GM20431 (cell line): ENCODE results near the gene PRPH.
"Not testable (repeated sequence)": the region's sequence is repeated elsewhere in the genome, so short reads cannot be mapped to it uniquely, and the experiment has no call there.

Experiments
- in situ Hi-C: fragments of 300-500 bp; cut with MseI, MboI; formaldehyde crosslinking; loops from one replicate; pipeline ENCODE4 v1.15.0; 2020; ENCODE audit warnings: low sequenced_read_pairs; ENCODE audit not compliant: unreplicated experiment

The PRPH gene

DNA sequence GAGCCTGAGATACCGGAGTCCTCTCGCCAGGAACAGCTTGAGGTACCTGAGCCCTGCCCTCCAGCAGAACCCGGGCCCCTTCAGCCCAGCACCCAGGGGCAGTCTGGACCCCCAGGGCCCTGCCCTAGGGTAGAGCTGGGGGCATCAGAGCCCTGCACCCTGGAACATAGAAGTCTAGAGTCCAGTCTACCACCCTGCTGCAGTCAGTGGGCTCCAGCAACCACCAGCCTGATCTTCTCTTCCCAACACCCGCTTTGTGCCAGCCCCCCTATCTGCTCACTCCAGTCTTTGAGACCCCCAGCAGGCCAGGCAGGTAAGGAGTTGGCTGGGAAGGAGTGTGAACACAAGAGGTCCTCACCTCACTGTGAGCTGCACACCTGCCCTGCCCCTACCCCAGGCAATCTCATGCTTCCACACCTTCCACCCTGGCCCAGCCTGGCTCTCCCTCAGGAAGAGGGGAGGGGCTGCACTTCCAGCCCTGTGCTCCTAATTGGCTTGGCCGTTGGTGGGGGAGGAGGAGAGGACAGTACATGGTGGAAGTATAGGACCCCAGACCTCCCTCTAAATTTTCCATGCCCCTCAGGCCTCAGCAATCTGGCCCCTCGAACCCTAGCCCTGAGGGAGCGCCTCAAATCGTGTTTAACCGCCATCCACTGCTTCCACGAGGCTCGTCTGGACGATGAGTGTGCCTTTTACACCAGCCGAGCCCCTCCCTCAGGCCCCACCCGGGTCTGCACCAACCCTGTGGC is 35.9 kb downstream of the PRPH start:
- in situ Hi-C loops: no loop called here

DNA sequence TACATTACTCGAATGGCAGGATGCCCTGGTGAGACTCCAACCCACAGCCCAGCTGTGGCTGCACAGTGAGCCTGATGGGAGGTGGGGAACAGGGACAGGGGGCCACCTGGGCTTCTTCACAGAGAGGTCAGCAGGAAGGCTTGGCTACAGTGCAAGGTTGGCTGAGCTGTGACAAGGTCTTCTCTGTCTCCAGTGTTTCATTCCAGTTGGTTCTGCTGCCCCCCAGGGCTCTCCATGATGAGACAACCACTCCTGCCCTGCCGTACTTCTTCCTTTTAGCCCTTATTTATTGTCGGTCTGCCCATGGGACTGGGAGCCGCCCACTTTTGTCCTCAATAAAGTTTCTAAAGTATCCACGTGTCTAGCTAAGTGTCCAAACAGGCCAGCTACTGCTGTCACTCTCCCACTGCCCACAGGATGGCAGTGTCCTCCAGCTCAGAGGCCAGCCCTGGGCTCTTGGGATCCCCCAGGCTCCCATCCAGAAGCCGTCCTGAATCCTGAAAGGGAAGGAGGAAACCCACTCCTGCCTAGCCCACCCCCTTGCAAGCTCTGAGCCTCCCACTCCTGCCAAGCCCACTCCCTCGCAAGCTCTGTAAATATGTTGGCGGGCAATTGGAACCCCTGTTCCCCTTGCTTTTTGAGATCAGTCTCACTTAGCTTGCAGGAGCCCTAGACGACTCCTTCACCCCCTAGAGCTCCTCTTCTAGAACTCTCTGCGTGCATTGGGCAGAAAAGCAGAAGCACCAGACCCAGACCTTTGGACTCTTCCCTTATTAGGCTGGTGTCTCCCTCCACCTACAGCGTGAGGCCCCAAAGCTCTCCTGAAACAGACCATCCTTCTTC is 36.7 kb downstream of the PRPH start:
- in situ Hi-C loops: no loop called here

DNA sequence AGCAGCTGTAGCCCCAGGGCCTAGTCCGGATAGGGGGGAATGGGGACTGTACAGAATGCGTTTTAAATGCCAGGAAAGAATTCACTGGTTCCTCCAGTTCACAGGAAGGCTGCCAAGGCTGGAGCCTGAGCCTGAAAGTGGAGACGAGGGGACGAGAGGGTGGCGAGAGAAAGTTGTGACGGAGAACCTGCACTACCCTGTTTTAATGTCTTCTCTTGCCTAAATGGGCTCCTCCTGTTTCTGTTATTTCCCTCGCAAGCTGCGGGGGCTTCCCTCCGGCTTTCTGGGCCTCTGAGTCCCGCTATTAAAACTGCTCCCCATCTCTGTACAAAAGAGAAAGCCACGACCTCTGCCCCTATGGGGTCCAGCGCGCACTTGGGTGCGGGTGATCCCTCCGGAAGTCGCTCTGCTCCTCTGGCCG is 37.5 kb downstream of the PRPH start:
- in situ Hi-C loops: no loop called here

DNA sequence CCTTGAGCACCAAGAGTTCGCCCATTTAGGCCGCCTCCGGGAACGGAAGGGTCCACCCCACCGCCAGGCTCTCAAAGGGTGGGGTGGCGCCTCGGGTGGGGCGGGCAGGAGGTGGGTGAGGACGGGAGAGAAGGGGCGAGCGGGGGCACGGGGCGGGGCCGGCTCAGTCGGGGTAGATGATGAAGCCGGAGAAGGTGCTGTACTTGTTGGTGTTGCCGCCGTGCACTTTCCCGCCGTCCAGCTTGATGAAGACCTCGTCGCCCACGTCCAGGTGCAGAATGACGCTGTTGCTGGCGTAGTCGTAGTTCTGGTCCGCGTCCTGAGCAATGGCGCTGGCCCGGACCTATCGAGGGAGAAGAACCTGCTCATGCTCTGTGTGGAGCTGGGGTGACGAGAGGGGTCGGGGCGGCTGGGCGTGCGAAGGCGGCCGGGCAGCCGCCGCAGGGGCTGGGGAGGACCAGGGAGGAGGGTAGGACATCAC is 38.0 kb downstream of the PRPH start:
- in situ Hi-C loops: no loop called here

DNA sequence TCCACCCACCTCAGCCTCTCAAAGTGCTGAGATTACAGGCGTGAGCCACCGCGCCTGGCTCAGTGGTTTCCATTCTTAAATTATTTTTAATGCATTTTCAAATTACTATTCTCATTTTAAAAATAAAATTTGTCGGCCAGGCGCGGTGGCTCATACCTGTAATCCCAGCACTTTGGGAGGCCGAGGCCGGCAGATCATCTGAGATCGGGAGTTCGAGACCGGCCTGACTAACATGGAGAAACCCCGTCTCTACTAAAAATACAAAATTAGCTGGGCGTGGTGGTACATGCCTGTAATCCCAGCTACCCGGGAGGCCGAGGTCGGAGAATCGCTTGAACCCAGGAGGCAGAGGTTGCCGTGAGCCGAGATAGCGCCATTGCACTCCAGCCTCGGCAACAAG is 38.8 kb downstream of the PRPH start:
- in situ Hi-C loops: not testable (repeated sequence)

DNA sequence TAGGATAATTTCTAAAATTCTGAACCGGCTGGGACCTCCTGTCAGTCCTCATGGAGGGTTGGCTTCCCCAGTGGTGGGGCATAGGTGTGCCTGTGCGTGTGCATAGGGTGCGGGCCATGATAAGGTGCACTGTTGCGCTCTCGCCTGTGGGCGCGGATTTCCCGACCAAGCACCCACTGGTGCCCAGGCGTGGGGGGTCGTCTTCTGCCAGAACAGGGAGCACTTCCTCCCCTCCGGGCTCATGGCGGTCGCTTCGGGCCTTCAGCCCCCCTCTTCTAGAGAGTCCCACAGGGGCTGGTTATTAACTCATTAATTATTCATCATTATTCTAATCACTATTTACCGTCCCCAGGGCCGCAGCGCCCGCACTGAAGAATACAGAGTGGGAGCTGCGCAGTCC is 39.3 kb downstream of the PRPH start:
- in situ Hi-C loops: no loop called here

DNA sequence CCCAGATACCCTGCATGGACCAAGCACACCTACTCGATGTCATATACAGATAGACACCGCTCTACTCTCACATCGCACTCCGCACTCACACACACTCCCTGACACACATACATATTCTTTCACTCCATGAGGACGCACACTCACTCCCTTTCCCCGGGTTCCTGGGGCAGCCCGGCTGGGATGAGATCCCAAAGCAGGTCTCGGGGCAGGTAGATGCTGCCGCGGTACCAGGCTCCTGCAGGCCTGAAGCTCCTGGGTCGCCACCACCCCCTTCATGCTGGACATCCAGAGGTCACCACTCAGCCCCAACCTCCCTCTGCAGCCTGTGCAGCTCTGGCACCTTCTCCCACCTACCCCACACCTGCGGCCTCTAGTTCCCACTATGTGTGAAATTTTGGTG is 39.7 kb downstream of the PRPH start:
- in situ Hi-C loops: no loop called here

DNA sequence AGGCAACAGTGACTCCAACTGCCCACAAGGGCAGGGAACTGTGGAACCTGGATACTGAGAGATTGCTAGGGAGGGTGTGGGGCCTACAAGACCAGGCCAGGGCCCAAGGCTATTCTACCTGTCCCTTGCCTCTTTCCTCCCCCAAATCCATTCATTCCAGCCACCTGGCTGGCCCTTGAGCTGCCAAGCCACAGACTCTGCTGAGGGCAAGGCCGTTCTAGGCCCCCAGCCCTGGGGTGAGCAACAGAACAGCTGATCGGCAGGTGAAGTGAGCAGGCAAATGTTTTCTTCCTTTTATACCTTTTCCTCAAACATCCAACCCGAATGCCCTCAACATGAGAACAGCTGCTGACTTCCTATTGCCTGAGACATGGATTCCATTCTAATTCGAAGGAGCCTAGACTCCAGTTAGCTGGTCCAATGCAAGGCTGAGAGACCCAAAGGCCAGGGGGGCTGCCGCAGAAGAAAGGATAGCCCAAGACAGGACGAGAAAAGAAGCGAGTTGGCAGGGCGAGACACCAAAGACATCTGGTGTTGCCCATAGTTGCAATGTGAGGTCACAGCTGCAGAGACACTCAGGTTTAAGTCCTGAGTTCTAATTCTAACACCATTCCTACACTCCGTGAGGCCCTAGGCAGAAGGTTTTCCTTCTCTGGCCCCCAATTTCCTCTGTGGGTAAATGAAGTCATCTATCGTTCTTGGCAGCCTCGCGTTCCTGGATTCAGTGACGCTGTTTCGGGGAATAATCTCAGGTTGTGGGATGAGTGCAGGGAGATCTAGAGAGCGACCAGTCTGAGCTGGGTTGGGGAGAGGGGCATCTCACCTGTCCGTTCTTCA is 40.4 kb downstream of the PRPH start:
- in situ Hi-C loops: no loop called here

DNA sequence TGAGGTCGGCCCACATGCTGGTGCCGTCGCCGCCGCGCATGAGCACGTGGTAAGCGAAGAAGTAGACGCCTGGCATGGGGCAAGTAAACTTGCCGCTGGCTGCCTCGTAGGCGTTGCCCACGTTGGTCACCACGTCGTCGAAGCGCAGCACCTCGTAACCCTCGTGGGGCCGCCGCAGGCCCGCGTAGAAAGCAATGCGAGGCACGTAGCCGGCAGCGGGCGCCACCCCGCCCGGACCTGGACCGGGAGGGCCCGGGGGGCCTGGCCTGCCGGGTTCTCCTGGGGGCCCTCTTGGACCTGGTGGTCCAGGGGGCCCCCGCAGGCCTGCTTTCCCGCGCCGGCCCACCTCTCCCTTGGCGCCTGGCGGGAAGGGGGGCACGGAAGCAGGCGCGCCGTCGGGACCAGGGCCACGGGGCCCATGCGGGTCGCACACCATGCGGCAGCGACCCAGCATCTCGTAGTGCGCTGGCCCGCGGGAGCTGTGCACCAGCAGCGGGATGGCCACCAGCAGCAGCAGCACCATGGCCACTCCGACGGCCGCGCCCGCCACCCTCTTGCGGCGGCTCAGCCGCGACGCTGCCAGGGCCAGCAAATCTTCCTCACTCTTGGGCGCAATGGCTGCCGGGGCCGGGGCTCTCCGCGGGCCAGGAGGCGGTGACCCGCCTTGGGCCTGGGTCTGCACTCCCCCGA is 41.2 kb downstream of the PRPH start:
- in situ Hi-C loops: no loop called here

DNA sequence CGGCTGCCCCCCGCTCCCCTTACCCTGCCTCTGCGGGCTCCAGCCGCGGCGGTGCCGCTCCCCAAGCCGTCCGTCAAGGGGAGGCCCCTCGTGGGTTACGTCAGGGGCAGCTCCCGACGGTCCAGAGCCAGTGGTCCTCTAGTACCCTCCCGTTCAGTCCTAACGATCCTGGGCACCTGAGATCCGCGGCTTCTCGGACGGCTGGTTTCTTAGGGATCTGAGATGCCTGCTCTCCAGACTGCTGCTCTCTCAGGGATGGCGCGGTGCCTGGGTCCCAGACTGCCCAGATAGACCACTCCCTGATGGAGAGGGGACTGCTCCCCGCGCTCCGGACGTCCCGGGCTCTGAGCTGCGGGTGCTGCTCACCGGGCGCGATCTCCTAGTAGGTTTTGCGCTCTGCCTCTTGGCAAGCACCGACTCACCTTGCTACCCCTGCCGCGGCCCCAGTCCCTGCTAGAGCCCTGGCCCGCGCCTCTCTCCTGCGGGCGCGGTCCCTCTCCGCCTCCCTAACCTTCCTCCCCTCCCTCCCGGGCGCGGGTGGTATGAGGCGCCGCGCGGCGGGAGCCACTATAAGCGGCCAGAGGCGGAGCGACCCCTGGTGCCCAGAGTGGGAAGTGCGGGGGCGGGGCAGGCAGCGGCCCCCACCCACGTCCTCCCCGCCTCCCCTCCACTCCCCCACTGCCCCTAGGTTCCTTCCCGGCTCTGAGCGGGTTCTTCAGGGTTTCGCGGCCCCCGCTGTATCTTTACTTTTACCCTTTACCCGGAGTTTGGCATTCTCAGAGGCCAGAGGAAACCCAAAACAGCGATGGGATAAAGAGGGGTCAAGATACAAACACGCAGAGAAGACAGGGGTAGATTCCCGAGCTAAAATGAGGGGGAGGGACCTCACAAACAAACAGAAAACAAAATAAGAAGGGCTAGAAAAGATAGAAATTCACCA is 42.0 kb downstream of the PRPH start, which contains the start of gene C1QL4:
TSS of gene C1QL4 (minus strand) at position 544 of the 940 bp plus-strand sequence. CDS start 711 bp downstream, outside the sequence.
- in situ Hi-C loops: no loop called here

DNA sequence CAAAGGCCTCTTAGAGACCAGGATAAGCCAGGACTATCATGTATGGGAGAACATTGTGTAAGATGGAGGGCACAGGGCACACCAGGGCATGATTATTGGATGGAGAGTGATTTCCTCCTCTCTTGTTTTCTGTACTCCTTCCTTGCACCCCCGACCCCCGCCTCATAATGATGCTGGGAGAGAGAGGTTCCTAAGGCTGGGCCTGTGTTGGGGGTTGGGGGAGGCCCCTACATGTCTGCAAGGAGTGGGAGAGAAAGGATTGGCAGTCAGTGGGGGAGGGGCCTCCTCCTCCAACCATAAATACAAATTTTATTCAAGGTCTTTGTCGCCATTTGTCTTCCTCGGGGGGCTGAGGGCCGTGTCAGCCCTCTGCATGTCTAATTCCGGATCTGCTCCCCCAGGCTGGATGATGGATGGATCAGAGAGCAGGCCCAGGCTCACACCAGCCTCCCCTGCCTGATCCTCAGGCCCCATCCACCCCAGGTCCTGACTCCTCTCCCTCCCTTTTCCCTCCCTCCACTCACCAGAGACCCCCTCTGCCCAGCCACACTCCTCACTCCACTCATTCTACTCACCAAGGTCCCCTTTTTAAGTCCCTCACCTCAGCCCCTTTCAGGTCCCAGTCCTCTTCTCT is 44.0 kb downstream of the PRPH start:
- in situ Hi-C loops: no loop called here

DNA sequence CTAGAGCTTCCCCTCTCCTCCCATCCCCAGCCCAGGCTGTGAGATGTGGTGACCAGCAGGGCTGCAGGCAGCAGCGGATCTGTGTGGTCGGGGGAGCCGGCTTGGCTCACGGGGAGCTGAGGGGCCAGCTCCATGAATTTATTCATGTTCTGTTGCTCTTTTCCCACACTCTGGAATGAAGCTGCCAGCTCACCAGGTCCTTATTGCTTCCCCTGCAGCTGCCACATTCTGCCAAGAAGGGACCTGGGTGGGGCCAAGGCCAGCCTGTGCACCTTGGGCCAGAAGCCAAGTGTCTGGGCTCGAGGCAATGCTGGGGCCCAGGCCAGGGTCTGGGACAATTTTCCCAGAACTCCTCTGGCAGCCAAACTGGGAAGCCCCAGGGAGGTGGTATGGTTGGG is 44.5 kb downstream of the PRPH start:
- in situ Hi-C loops: no loop called here

DNA sequence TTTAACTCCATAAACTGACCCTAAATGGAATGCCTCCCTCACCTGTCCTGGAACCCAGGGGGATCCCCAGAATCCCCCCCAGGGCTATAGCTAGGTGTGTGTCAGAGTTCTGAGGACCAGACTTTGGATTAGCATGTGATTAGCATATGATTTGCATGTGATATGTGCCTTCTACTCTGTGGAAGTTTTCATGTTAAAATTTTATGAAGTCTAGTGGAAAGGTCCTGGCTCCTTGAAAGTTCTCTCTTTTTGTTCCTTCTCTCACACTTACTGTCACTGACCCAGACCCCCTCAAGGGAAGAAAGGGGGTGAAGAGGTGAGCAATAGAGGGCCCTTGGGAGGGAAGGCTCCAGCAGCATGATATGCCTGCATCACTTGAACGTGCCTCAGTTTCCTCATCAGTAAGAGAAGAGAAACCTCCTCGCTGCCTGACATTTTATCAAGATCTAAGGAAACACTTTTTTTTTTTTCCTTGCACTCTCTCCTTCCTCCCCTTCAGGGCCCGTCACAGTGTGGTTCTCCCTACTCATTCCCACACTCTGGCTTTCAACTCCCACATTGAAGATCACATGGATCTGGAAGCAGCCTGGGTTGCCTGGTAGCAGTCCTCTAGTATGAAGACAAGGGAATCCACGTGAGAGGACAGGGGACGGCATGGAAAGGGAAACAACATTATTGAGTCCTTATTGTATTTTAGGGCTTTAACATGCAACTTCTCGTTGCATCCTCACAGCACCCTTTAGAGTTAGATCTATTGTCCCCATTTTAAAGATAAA is 45.3 kb downstream of the PRPH start:
- in situ Hi-C loops: loop anchor here (10.0 kb wide), 1 partner anchor 55 kb away; no protein-coding TSS in a partner anchor

DNA sequence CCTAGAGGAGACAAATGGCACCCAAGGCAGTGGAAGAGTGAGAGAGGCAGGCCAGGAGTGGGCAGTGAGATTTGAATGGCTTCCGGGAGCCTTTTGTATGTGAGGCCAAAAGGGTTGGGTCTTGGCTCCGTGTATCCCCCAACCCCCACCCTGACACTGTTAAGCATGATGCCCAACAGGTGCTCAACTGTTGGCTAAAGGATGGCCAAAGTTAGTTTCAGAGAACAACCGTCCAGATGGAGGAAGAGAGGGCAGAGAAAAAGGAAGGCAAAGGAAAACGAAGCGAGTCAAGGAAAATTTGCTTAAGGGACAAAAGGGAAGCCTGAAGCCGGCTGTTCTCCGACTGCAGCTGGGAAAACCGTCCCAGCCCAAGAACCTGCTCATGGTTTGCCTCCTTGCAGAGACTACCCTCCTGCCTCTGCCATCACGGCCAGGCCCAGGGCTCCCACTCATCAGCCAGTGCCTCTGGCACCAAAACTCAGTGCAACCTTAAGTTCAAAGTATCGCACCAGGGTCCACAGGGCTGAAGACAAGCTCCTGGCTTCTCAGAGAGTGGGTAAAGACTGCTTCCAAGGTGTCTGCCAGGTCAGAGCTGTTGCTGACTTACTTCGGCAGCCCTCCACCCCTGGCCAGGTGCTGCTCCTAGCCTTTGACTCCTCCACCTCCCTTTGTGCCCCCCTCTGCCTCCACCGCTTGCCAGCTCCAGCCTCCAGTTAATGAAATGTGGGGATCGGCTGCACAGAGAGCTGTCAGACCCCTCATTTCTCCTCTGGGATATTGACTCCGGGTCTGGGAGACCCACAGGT is 46.2 kb downstream of the PRPH start:
- in situ Hi-C loops: loop anchor here (10.0 kb wide), 1 partner anchor 56 kb away; no protein-coding TSS in a partner anchor

DNA sequence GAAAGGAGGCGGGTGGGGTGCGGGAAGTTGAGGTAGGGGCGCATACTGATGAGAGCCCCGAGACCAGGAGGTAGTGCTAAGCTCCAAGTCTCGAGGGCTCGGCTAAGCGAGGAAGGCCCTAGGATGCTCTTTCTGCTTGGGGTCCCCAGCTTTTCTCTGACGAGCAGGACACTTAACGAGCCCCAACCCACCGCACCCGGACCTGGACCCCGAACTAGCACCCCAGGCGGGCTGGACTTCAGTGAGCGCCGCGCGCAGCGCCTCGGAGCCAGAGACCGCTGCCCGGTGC is 46.8 kb downstream of the PRPH start:
- in situ Hi-C loops: loop anchor here (10.0 kb wide), 1 partner anchor 57 kb away; no protein-coding TSS in a partner anchor

DNA sequence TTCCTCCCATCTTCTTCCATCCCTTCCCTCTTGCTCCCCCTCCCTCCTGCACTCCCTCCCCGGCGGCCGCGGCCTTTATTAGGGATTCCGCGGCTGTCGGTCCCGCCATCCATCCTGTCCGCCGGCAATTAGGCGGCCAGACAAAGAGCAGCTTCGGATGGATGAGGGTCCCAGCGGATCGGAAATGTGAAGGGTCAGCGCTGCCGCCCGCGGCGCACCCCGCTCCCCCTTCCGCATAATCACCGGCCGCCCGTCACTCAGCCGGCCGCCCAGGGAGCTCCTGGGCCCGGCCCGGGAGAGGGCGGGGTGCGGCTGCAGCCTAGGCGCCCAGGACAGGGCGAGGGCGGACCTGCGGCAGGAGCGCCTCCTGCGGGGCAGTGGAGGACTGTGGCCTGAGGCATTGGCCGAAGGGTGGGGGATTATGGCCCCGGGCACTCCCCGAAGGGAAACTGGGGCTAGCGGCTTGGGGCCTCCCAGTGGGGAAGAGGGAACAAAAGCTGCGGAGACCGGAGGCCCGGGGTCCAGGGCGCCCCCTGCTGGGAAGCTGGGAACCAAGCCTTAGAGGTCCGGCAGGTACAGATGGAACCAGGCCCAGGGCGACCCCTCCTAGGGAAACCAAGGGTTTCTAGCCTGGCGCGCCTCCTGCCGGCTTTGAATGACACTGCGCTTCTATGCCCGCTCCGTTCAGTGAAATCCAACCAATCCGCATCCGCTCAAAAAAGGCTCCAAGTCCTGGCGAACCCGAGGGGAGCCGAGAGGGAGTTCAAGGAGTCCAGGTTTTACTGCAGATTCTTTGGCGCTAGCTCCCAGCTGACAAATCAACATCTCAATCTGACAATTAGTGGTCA is 47.3 kb downstream of the PRPH start:
- in situ Hi-C loops: loop anchor here (10.0 kb wide), 1 partner anchor 57 kb away; no protein-coding TSS in a partner anchor
